ENCODE data around the gene LYST. TPM values are rescaled to one million over a fixed set of nuclear protein-coding genes. Genes with fewer than 3 reads are reported as not detected.

LYST gene
- total RNA-seq, 1 experiment from 2014 or later, result 0.58 TPM

DNA sequence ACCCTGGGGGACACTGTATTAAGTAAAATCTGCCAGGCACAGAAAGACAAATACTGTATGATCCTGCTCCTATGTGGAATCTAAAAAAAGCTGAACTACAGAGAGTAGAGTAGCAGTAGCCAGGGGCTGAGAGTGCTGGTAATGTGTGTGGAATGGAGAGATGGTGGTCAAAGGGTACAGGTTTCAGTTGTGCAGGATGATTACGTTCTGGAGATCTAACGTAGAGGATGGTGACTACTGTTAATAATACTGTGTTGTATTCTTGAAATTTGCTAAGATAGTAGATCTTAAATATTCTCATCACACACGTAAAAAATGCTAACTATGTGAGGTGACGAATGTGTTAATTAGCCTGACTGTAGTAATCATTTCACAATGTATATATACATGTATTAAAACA, 177.3 kb downstream of the LYST start:
- in situ Hi-C loops (cut with HindIII; ENCODE audit: low sequenced_read_pairs), result no loop called here
- no peak for DNase-seq (ENCODE audit: low spot score)

GRCh38 chr1:235688096-235688495, 178.6 kb downstream of the LYST start:
- no peak for DNase-seq (ENCODE audit: low spot score)
- in situ Hi-C loops (cut with HindIII; ENCODE audit: low sequenced_read_pairs), result no loop called here

DNA sequence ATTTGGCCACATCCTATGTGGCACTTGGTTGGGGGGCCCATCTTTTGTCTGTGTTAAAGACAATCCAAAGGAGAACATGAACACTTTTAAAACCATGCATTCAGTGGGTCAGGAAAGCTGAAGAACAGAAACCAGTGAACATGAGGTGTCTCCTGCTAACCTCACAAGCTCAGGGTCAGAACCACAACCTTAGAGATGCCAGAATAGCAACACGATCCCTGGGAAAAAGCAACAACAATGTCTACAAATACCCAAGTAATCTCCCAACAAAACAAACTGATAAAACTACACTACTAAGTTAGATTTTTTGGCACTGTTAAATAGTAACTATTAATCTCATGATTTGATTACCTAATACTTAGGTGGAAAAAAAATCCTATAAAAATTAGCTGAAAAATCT, 183.1 kb downstream of the LYST start:
- in situ Hi-C loops (cut with HindIII; ENCODE audit: low sequenced_read_pairs), result no loop called here
- DNase-seq (ENCODE audit: low spot score), result no peak

GRCh38 chr1:235682216-235682615, 184.5 kb downstream of the LYST start:
- no peak for DNase-seq (ENCODE audit: low spot score)
- in situ Hi-C loops (cut with HindIII; ENCODE audit: low sequenced_read_pairs), result no loop called here

- DNase-seq (ENCODE audit: low spot score), result no peak
- in situ Hi-C loops (cut with HindIII; ENCODE audit: low sequenced_read_pairs), result no loop called here
These were observed 187.1 kb downstream of the LYST start for GRCh38 chr1:235679644-235680043.

DNA sequence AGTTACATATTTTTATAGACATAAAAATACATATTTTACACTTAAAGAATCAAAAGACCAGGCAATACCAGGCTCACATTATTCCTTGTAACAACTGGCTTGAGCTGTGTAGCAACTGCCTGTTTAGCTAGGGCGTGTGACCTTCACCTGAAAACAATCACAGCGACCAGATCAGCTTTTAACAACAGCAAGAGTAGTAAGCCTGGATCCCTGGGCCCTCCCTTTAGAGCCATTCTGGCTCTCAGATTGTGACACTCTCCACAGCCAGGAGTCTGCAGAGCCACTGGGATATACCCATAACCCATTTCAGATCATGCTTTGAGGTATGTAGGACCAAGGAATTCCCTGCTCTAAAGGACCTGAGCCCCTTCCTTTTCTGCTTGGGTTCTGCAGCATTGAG, 187.7 kb downstream of the LYST start:
- in situ Hi-C loops (cut with HindIII; ENCODE audit: low sequenced_read_pairs), result no loop called here
- DNase-seq (ENCODE audit: low spot score), result no peak

- in situ Hi-C loops (cut with HindIII; ENCODE audit: low sequenced_read_pairs), result no loop called here
- no peak for DNase-seq (ENCODE audit: low spot score)
These were observed 191.4 kb downstream of the LYST start for GRCh38 chr1:235675152-235675890.

DNA sequence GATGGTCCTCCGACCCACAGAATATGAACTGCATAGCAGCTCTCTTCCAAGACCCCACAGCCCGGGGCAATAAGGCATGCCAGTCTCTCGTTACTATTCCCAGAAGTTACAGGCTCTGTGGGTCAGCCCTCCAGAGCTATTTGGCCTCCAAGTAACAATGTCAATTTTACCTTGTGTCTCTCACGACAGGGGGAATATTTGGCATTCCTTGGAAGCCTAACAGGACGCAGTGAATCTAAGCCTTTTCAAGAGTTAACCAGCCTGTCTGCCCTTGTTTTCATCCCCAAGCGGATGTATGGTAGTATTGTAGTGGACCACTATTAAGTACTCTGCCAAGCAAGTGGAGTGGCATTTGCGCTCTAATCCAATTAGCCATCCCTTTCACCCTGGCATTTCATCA, 192.7 kb downstream of the LYST start:
- in situ Hi-C loops (cut with HindIII; ENCODE audit: low sequenced_read_pairs), result no loop called here
- DNase-seq (ENCODE audit: low spot score), result no peak

GRCh38 chr1:235671992-235672391, 194.7 kb downstream of the LYST start:
- in situ Hi-C loops (cut with HindIII; ENCODE audit: low sequenced_read_pairs), result no loop called here
- no peak for DNase-seq (ENCODE audit: low spot score)

DNA sequence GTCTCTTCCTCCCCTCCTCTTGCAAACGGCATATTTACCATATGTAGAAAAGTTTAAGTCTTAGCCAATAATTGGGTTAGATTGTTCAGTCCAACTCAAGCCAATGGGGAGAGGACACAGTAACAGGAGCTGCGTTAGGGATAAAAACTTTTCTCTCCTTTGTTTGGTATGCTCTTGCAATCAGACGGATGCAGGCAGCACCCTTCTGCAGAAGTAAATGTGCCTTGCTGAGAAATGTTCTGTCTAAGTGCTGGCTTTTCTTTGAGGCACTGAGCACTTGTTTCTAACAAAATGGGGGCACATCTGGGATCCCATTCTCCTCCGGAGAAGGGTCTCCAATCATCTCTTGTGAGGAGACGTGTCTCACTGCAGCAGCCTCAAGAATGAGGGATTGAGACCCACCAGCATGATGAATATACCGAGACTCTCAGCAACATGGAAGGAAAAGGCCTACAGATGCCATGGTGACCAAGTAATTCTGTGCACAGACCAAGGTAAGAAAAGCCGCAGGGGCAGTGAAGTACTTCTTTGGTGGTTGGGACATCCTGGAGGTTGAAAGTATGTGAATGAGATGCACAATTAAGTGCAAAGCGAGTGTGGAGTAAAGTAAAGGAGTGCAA, 196.4 kb downstream of the LYST start:
- in situ Hi-C loops (cut with HindIII; ENCODE audit: low sequenced_read_pairs), result no loop called here
- no peak for DNase-seq (ENCODE audit: low spot score)

GRCh38 chr1:235669277-235669676, 197.4 kb downstream of the LYST start:
- DNase-seq (ENCODE audit: low spot score), result no peak
- in situ Hi-C loops (cut with HindIII; ENCODE audit: low sequenced_read_pairs), result no loop called here

GRCh38 chr1:235663628-235664027, 203.1 kb downstream of the LYST start:
- in situ Hi-C loops (cut with HindIII; ENCODE audit: low sequenced_read_pairs), result no loop called here
- no peak for DNase-seq (ENCODE audit: low spot score)

- in situ Hi-C loops (cut with HindIII; ENCODE audit: low sequenced_read_pairs), result no loop called here
These were observed 205.1 kb downstream of the LYST start for GRCh38 chr1:235661568-235661967.

DNA sequence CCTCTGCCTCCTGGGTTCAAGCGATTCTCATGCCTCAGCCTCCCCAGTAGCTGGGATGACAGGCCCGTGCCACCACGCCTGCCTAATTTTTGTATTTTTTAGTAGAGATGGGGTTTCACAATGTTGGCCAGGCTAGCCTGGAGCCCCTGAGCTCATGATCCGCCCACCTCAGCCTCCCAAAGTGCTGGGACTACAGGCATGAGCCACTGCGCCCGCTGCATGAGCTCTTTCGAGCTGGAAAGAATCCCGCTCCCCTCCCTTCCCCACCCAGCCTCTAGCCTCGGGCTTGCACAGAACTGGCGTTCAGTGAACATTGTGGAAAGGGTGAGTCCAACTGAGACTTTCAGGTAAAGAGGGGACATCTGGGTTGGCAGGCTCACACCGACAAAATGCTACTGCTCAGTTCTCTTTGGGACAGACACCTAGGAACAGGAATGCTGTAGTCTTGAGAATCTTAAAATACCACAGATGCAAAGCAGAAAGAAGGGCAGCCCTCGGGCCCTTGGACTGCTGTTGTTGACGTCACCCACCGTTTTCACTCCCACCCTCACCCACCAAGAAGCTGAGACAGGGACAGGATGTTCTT, 207.4 kb downstream of the LYST start:
- no peak for DNase-seq (ENCODE audit: low spot score)
- in situ Hi-C loops (cut with HindIII; ENCODE audit: low sequenced_read_pairs), result no loop called here

More at GRCh38 chr1:235661568-235661967, 205.1 kb downstream of the LYST start:
- no peak for DNase-seq (ENCODE audit: low spot score)

DNA sequence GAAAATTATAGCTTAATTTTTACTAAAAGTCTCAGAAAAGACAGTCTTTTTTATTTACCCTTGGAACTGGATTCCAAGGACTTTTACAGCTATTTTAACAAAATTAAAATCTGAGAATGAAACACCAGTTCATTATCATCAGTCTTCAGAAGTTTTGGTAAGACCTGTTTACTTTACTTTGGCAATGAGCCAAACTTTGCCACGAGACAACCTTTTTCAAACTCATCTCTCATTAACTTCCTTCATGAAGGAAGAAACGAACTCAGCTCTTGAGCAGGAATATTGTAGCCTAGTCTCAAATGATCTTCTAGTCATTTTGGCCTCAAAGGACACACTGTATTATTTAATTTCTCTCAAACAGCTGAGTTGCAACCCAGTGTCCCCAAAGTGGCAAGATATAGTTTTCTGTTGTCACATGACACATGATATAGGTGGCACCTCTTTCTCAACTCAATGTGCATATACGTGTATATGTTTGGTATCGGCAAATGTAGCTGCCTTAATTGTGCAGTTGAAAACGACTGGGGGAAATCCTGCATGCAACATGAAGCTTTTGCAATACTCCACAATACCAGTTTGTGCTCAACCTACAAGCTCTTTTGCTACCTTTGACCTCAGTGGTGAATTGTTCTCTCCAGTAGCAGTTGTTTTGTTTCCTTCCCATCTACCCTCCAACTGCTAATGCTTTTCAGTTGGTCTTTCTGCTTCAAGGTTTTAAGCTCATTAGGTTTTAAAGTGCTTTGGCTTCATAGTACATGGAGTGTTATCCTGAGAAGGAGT, 208.8 kb downstream of the LYST start:
- DNase-seq (ENCODE audit: low spot score), result no peak
- in situ Hi-C loops (cut with HindIII; ENCODE audit: low sequenced_read_pairs), result no loop called here

DNA sequence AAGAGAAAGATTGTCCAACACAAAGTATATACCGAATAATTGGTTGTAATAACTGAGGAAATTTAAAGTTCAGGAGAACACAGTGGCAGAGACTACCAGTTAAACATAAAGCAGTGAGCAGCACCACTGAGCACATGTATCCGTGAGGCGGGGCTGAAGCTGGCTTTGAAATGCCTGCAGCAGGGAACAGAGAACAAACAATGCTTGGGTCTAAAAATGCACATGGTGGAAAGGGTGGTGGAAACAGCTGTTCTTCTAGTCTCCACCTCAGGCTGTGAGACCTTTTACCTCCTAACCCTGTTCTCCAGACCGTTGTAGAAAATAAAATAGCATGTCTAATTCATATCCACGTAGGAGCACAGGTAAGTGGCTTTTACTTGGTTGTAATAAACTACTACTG, 209.4 kb downstream of the LYST start:
- in situ Hi-C loops (cut with HindIII; ENCODE audit: low sequenced_read_pairs), result no loop called here
- no peak for DNase-seq (ENCODE audit: low spot score)

- in situ Hi-C loops (cut with HindIII; ENCODE audit: low sequenced_read_pairs), result no loop called here
- DNase-seq (ENCODE audit: low spot score), result no peak
These were observed 214.3 kb downstream of the LYST start for GRCh38 chr1:235652364-235652763.

GRCh38 chr1:235651170-235651806, 215.4 kb downstream of the LYST start:
- DNase-seq (ENCODE audit: low spot score), result no peak
- in situ Hi-C loops (cut with HindIII; ENCODE audit: low sequenced_read_pairs), result no loop called here

GRCh38 chr1:235650341-235651169, 216.2 kb downstream of the LYST start:
- peak; percentile 29 for DNase-seq (ENCODE audit: low spot score)
- in situ Hi-C loops (cut with HindIII; ENCODE audit: low sequenced_read_pairs), result no loop called here
